Neutrophil (primary cell): ENCODE data around the gene BTBD3.

ENCODE experiments used
- H3K27ac ChIP-seq: fragments of 200-600 bp; sonication (generic); 2 replicates; pipeline ENCODE4 v1.5.1; 2016; ENCODE audit warnings: mild to moderate bottlenecking, moderate library complexity
- H3K27me3 ChIP-seq: fragments of 200-600 bp; sonication (generic); 2 replicates; pipeline ENCODE4 v1.6.0; 2016; ENCODE audit warnings: mild to moderate bottlenecking
- H3K36me3 ChIP-seq: fragments of 200-600 bp; sonication (generic); 2 replicates; pipeline ENCODE4 v1.5.1; 2017
- H3K4me1 ChIP-seq, 2 experiments: fragments of 200-600 bp in 1 of 2; sonication (generic) in 1 of 2; 1 replicate in 1 of 2; 2 replicates in 1 of 2; pipeline versions ENCODE4 v1.5.1 to v1.6.1; 2013 to 2016; ENCODE audit warnings: low read depth in 1 of 2, low read length in 1 of 2, mild to moderate bottlenecking in 1 of 2, moderate library complexity in 1 of 2; ENCODE audit not compliant: control insufficient read depth in 1 of 2, insufficient read depth in 1 of 2
- H3K4me3 ChIP-seq, 2 experiments: fragments of 200-600 bp in 1 of 2; sonication (generic) in 1 of 2; 1 replicate in 1 of 2; 2 replicates in 1 of 2; pipeline ENCODE4 v1.5.1; 2013 to 2016; ENCODE audit warnings: low read depth in 1 of 2, low read length in 1 of 2, mild to moderate bottlenecking in 1 of 2, moderate library complexity in 1 of 2
- H3K9me3 ChIP-seq: fragments of 200-600 bp; sonication (generic); 2 replicates; pipeline ENCODE4 v1.5.1; 2016
- TF ChIP-seq, protein P1 (sequence below): fragments of 200-600 bp; sonication (generic); IDR thresholded peaks from 2 replicates; pipeline ENCODE4 v1.5.1; 2016; ENCODE audit warnings: antibody characterized with exemption

BTBD3 gene

DNA sequence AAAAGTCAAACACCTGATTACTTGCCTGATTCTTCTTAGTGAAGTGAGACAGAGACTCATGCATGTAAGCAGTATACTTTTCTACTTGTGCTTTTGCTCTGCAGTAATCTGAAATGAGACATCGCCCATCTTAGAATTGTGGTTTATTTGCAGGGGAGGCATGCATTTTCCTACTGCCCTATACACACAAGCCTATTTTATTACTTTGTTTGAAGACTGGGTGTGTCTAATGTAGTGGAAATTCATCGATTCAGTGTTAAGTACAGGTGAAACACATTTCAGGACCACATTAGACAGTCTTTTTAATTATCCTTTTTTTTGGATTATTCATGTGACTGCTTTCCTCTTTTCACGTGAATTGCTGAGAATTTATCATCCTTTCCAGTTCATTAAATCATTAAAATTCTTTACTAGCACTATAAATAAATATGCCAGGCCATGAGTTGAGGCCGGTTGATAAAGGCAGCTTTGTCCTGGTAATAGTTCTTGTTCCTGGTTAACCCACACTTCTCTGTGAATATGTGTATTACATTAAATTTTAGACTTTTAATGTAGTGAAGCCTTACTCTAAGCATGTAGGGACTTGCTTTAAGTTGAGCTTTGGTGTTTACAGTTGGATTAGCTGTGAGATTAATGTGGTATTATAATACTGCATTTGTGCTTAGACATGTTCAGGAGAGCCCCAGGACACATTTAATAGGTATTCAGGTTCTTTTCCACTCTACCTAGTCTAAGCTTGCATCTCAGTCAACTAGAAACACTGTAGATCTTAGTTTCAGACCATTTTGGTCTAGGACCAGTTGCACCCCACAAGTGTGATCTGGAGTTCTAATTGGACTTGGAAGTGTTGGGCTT is 10.8 kb upstream of the BTBD3 start:
- H3K4me1 ChIP-seq = no peaks in the 10 kb centered on the region
- H3K36me3 ChIP-seq = no peaks in the 10 kb centered on the region
- H3K27ac ChIP-seq = no peak overlapping the region
- H3K4me3 ChIP-seq = no peak overlapping the region
- no peaks in the 10 kb centered on the region for H3K27me3 ChIP-seq
- TF ChIP-seq, protein P1, sequence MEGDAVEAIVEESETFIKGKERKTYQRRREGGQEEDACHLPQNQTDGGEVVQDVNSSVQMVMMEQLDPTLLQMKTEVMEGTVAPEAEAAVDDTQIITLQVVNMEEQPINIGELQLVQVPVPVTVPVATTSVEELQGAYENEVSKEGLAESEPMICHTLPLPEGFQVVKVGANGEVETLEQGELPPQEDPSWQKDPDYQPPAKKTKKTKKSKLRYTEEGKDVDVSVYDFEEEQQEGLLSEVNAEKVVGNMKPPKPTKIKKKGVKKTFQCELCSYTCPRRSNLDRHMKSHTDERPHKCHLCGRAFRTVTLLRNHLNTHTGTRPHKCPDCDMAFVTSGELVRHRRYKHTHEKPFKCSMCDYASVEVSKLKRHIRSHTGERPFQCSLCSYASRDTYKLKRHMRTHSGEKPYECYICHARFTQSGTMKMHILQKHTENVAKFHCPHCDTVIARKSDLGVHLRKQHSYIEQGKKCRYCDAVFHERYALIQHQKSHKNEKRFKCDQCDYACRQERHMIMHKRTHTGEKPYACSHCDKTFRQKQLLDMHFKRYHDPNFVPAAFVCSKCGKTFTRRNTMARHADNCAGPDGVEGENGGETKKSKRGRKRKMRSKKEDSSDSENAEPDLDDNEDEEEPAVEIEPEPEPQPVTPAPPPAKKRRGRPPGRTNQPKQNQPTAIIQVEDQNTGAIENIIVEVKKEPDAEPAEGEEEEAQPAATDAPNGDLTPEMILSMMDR = no peak
- H3K9me3 ChIP-seq = no peaks in the 10 kb centered on the region

DNA sequence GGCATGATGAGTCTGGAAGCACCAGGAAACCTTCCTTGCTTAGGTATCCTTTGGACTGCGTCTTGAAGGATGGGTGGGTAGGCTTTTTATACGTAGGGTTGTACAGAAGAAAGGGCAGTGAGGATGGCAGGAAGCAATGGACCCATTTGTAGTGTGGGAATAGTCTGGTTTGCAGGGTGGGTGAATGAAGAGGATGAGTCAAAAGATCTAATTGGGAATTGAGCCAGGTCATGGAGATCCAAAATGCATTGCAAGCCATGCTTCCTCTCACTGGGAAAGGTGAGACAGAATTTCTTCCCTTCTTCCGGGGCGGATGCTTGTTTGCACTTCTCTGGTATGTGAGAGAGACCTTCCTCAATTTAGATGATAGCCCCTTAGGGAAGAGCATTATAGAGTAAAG is 10.1 kb upstream of the BTBD3 start:
- Histone ChIP-seq H3K36me3 (no peaks in the 10 kb centered on the region), H3K9me3 (no peaks in the 10 kb centered on the region), H3K4me1 (no peaks in the 10 kb centered on the region), H3K27me3 (no peaks in the 10 kb centered on the region), H3K4me3 (no peak overlapping the region), H3K27ac (no peak overlapping the region)
- TF ChIP-seq, protein P1 = no peak

DNA sequence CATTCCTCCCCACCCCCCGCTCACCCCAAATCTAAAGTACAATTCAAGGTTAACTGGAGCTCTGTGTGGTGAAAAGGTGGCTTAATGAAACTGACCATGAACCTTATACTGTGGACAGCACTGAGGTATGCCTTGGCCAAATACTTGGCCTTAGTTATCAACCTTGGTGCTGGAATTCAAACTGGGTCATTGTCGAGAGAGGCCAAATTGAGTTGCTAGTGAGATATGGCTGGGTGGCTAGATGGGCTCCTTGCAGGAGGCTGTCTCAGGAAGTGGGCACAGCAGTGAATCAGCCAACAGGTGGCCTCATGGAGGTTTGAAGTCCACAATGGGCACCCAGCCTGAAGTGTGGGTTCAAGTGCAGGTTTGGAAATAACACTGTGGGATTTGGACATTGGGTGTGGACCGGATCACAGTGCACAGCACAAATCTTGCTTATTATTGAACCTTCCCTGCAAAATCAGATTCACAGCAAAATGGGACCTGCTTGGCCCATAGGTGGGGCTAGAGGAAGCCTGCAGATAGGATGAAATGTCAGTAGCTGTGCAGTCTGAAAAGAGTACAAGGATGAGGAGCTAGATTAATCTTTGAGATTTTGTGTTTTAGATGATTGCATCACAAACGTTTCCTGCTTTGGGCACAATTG is 5.6 kb upstream of the BTBD3 start:
- Histone ChIP-seq H3K27ac (no peak overlapping the region), H3K4me1 (peaks cover 4 to 7% of the 10 kb centered on the region in 2 experiments), H3K27me3 (no peaks in the 10 kb centered on the region), H3K9me3 (no peaks in the 10 kb centered on the region), H3K36me3 (no peaks in the 10 kb centered on the region), H3K4me3 (no peak overlapping the region)
- TF ChIP-seq, protein P1 = no peak

DNA sequence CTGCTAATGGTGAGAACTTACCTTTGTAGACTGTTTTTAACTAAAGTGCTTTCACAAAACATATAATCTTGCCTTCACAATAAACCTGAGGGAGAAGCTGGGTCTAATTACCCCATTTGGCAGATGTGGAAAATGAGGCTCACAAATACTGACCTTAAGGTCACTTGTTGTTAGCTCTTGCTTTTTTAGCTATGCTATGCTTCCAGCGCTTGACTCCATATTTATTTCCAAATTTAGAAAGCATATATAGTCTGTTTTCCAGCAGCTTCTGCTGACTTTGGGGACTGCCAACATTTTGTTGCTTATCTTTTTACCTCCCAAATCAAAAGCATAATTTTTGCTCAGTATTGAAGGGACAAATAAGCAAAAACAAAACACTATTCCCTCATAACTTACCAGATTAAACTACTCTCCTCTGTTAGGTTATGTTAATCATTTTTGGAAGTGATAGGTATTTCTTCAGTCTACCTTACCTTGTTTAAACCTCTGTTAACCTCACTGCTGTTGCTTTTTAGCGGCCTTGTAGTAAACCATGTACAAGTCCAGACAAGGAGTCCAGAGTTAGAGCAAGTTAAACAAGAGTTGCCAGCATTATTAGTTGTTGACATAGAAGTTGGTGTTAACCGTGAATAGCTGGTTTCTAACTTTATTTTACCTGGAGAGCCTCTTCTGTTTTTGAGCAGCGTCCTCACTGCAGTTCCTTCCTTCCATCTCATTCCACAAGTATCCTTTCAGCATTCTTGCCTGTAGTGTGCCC is 4.9 kb upstream of the BTBD3 start:
- H3K4me3 ChIP-seq = no peak overlapping the region
- TF ChIP-seq, protein P1 = no peak
- H3K27me3 ChIP-seq = no peaks in the 10 kb centered on the region
- H3K4me1 ChIP-seq = peaks cover 8 to 10% of the 10 kb centered on the region in 2 experiments
- no peaks in the 10 kb centered on the region for H3K9me3 ChIP-seq
- no peaks in the 10 kb centered on the region for H3K36me3 ChIP-seq
- H3K27ac ChIP-seq = no peak overlapping the region

DNA sequence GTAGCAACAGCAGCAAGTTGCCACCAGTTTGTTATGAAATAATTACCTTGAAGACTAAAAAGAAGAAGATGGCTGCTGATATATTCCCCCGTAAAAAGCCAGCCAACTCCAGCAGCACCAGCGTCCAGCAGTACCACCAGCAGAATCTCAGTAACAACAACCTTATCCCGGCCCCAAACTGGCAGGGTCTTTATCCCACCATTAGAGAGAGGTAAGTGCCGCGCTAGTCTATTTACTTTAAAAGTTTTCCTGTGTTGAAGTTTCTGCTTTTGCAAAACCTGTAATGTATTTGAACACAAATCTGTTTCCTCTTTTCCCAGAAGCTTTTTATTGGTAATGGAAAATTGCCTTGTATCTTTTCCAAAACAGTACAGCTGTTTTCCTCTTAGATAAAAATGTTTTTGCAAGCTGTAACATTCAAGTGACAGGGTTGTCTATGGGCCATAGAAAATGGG is 725 bp downstream of the BTBD3 start:
- Histone ChIP-seq H3K27me3 (no peaks in the 10 kb centered on the region), H3K4me1 (peaks cover 19 to 30% of the 10 kb centered on the region in 2 experiments), H3K27ac (peak overlapping the region; percentile 58), H3K4me3 (peak overlapping the region; percentile 35 to 42), H3K9me3 (no peaks in the 10 kb centered on the region), H3K36me3 (peaks cover 11% of the 10 kb centered on the region)
- TF ChIP-seq, protein P1 = no peak
